NCI-H524 (cell line): ENCODE data around the gene MAP3K3.

Experiments
- DNase-seq, 2 experiments: peaks; one replicate each; lab custom pipeline; 2025; lab: John Stamatoyannopoulos, UW

MAP3K3 gene

DNA sequence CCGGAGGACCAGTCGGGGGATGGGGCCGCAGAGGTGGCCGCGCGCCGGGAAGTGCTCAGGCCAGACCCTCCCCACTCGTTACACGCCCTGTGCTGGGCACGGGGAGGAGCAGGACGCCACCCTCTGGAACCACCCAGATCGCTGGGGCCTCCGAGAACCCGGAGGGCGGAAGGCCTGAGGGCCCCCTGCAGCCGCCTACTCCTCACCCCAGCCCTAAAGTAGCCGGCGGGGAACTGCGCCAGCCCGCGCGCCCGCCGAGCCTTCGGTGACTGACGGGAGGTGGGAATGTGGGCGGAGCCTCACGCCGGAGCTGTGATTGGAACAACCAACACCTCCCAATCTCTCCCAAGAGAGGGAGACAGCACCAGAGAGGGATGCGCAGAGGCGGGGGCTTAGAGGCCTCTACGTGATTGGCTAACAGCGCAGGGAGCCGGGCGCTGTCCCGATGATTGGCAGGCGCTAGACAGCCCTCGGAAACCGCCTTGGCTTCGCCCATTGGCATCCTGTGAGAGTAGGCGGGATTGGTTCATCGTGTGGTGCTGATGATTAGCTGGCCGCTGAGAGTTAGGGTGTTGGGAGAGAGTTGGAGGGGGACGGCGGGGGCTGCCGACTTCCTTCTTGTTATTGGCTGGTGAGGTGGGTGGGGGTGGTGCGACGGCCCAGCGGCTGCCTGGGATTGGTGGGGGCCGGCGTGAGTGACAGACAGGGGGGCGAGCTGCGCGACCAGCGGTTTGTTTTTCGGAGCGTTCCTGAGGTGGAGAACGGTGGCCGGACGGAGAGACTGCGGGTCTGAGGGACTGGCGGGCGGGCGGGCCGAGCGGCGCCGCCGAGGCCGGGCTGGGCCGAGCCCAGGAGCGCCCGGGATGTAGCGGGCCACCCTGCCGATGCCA is at the start of gene MAP3K3:
TSS of gene MAP3K3 (plus strand) at position 734 of the 890 bp plus-strand sequence. CDS start 343 bp downstream, outside the sequence.
- DNase-seq: peak; percentile 100

DNA sequence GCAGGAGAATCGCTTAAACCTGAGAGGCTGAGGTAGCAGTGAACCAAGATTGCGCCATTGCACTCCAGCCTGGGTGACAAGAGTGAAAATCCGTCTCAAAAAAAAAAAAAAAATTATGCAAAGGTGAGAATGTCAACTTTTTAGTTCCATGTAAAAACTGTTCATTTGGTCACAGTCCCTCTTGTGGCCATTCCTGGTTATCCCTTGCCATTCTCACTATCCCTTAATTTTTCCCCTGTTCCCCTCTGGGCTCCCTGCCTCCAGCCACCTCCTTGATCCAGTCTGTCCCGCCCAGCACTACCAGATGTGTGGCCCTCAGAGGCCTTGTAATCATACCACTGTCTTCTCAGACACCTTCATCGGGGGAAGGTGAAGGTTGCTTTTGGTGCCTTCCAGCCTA is 48.6 kb upstream of the MAP3K3 start:
- peak in 1 of 2 experiments; percentile 6 for DNase-seq

DNA sequence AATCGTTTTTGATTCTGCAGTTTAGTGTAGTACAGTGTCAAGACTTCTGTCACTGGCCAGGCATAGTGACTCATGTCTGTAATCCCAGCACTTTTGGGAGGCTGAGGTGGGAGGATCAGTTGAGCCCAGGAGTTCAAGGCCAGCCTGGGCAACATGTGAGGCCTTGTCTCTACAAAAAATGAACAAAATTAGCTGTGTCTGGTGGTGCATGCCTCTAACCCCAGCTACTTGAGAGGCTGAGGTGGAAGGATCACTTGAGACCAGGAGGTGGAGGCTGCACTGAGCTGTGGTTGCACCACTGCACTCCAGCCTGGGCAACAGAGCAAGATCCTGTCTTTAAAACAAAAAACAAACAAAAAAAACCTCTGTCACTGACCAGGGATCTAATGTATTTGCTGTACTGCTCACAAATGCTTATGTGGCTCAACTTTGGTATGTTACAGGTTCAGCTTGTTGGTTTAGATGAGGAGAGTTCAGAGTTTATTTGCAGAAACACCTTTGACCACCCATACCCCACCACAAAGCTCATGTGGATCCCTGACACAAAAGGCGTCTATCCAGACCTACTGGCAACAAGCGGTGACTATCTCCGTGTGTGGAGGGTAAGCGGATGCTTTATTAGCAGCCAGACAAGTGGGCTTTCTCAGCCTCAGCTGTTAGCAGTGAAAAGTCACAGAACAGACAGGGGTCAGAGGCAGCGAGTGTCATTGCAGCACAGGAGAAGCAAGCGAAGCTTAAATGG is 44.0 kb upstream of the MAP3K3 start:
- no peak for DNase-seq

DNA sequence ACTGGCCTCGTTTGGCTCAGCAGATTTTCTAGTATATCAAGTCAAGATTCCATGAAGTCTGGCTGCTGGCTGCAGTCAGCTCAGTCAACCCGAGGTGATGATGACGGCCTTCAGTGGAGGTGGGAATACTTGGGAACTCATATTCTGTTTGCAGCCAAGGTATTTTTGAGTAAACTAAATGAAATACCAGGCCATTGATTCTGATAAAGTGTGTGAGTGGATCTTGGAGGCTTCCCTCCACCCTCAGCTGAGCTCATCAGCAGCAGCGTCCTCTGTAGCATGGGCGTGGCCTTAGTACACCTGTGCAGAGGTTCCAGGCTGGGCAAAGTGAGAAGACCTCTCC is 43.5 kb upstream of the MAP3K3 start:
- no peak for DNase-seq

DNA sequence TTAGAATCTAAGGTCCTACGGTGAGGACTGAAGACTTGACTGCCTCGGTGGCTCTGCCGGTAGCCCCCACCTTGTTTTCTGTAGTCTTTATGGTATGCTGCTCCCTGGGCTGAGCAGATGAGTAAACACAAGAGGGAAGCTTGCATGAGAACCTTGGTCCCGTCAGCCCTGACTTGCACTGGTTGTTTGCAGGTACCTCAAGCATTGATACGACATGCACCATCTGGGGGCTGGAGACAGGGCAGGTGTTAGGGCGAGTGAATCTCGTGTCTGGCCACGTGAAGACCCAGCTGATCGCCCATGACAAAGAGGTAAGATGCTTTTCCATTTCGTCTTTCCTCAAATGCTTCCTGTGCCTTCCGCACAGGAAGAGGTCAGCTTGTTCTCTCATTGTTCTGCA is 42.6 kb upstream of the MAP3K3 start:
- DNase-seq: no peak

DNA sequence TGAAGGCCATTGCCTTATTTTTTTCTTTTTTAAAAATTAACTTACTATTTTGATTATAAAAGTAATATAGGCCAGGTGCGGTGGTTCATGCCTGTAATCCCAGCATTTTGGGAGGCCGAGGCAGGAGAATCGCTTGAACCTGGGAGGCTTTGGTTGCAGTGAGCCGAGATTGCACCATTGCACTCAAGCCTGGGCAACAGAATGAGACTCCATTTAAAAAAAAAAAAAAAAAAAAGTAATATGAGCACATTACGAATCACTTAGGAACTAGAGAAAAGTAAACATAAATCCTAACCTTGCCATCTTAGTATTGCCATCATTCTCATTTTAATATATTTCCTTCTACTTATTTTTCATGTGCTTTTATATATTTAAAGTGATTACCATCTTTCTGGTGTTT is 34.4 kb upstream of the MAP3K3 start:
- DNase-seq: no peak

DNA sequence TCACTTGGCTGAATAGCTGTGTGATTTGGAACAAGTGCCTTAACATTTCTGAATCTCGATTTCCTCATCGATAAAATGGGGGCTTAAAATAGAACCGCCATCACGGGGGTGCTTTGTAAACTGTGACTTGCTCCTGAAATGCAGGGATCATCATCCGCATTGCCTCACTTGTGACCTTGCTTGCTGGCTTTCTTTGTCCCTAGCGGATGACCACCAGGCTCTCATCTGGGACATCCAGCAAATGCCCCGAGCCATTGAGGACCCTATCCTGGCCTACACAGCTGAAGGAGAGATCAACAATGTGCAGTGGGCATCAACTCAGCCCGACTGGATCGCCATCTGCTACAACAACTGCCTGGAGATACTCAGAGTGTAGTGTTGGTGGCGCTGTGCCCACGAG is 33.4 kb upstream of the MAP3K3 start:
- DNase-seq: peak in 1 of 2 experiments; percentile 40

DNA sequence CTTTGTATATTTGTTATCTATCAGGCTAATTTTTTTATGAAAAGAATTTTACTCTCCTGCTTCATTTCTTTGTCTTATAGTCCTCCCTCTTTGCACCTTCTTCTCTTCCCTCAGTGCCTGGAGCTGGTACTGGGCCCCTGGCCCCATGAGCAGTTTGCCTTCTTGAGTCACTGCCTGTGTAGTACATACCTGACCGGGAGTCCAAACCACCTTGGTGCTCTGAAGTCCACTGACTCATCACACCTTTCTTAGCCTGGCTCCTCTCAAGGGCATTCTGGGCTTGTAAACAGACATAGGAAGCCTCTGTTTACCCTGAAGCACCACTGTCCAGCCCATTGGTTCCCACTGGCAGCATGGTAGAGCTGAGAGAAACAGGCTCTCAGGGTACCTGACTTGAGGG is 32.6 kb upstream of the MAP3K3 start:
- DNase-seq: no peak

DNA sequence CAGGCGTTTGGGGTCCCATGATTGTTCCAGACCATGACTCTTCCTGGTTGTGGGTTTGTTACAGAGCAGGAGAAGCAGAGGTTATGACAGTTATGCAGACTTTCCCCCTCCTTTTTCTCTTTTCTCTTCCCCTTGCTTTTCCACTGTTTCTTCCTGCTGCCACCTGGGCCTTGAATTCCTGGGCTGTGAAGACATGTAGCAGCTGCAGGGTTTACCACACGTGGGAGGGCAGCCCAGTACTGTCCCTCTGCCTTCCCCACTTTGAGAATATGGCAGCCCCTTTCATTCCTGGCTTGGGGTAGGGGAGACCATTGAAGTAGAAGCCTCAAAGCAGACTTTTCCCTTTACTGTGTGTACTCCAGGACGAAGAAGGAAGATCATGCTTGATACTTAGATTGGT is 29.4 kb upstream of the MAP3K3 start:
- DNase-seq: no peak

DNA sequence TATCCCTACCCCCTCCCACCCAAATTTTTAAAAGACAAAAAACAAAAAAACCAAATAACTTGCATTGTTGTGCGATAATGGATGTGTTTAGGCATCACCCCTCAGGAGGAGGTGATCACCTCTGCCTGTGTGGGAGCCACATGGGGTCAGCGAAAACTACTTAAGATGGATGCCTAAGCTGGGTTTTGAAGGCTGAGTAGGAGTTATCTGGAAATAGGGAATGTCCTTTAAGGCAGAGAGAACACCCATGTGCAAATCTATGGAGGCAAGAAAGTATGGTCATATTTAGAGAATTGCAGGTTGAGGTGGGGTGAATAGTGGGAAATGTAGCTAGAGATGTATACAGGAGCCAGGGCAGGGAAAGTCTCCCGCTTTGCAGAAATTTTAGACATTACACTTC is 27.1 kb upstream of the MAP3K3 start:
- DNase-seq: no peak

DNA sequence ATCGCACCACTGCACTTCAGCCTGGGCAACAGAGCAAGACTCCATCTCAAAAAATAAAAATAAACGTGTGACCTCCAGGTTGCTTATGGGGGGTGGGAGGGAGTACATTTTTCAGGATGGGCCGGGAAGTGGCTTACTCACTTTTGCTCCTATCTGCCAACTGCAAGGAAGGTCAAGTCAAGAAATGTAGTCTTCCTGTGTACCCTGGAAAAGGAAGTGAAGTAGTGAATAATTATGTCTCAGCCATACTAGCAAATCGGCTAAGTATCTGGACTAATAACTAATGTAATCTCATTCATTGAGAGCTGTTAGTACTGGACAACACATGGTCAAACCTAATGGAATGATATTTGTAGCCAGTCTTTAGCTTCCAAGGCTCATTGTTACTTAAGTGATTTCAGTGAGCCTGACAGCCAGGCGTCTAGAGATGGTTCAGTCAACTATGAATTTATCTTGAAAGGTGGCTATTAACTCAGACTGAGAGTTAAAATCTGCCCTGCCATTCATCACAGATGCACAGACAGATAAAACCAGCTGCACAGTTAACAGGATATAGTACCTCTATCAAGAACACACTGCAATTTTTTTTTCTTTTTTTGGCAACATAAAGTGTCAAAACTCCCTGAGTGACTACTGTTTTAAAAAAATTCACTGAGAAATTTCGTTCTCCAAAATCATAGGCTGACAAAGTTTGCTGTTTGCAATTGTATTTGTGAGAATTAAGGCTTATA is 25.2 kb upstream of the MAP3K3 start:
- no peak for DNase-seq

DNA sequence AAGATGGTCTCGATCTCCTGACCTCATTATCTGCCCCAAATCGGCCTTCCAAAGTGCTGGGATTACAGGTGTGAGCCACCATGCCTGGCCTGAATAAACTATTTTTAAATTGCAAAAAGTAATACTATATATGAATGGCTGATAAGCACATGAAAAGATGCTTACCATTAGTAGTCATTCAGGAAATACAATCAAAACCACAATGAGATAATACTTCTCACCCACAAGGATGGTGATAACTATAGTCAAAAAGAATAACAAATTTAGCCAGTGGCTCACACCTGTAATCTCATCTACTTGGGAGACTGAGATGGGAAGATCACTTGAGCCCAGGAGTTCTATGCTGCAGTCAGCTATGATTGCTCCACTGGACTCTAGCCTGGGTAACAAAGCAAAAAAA is 23.9 kb upstream of the MAP3K3 start:
- DNase-seq: no peak

DNA sequence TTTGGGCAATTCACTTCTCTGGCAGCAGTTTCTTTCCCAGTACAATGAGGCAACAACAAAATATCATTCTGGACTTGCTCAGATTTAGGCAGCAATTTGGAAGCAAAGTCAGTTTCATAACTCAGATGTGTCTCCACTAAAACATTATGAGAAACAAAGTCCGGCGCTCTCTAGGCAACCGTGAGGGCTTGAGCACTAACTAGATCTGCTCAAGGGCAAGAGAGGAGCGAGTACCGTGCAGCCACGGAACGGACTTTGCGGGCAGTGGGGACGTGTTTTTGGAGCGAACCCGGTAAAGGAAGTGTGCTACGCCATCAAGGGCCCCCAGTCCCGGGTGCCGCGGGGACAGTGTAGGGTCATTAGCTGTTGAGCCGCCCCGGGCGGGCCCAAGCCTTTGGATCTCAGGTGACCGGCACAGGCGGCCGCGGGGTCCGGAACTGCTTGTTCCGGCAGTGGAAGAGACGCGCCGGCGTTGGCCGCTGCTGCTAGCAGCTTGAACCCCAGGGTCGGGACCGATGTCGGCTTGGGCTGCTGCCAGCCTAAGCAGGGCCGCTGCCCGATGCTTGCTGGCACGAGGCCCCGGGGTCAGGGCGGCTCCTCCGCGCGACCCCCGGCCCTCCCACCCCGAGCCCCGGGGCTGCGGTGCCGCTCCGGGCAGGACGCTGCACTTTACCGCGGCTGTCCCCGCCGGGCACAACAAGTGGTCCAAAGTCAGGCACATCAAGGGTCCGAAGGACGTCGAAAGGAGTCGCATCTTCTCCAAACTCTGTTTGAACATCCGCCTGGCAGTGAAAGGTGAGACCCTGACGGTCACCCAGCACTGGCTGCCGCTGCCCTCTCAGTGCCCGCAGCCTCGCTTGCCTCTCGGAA is 21.4 kb upstream of the MAP3K3 start, which contains the start of gene TACO1:
TSS of gene TACO1 (plus strand) at position 327 of the 870 bp plus-strand sequence. CDS start at position 516, 189 bp downstream.
- peak; percentile 78 to 89 for DNase-seq

DNA sequence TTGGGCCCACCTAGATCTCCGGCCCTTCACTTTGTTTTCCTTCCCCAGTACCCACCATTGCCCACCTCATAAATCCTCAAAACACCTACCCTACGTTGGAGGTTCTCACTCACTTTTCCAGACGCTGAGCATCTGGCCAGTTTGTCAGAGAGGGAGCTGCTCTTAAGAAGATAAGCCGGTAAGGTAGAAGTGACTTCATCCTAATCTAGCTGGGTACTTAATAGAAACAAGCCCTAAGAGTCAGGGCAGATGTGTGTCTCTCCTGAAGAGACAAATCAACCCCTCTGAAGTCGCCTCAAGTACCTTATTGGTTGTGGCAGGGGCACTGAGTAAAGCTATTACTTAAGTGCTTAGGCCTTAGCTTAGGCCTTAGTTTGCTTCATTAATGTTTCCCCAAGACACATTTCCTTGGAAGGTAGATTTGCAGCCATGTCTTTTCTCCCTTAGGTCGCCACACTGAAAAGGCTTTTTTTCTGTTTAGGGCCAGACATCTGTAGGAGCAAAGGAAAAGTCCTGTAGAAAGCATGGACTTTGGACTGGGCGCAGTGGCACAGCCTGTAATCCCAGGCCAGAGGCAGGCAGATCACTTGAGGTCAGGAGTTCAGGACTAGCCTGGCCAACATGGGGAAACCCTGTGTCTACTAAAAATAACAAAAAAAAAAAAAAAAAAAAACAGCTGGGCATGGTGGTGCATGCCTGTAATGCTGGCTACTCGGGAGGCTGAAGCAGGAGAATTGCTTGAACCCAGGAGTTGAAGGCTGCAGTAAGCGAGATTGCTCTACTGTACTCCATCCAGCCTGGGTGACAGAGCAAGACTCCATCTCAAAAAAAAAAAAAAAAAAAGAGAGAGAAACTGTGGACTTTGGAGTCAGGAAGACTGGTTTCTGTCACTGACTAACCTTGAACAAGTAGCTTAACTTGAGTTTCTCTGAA is 20.5 kb upstream of the MAP3K3 start:
- DNase-seq: peak; percentile 89 to 92

DNA sequence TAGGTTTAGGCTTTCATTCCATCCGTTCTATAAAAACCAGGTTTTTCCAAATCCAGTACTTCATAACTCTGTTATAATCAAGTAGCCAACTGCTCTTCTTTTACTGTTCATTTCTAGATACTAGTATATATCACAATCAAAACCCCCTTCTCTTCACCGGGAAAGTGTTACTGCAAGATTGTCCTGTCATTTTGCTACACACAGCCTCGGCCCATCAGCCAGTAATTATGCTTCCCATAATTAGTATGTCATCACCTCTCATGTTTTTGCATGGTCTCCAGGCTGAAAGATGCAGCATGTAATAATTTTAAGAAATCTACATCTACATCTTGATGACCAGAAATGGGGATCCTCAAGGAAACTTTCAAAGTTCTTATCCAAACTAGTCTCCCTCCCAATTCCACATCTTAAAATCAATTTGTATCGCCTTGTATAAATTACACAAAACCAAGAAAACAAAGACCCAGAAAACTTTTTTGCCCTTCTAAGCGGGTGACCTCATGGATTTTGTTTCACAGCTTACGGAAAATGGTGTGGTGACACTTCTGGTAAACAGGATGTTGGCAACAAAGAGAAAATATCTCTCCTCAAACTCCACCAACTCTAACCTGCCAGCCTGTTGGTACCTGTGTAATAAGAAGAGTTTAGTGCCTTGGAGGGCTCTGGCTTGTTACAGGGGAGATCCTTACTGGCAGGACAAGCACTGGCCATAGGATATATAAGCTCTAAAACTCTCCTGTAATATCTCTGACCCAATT is 12.2 kb upstream of the MAP3K3 start:
- DNase-seq: no peak

DNA sequence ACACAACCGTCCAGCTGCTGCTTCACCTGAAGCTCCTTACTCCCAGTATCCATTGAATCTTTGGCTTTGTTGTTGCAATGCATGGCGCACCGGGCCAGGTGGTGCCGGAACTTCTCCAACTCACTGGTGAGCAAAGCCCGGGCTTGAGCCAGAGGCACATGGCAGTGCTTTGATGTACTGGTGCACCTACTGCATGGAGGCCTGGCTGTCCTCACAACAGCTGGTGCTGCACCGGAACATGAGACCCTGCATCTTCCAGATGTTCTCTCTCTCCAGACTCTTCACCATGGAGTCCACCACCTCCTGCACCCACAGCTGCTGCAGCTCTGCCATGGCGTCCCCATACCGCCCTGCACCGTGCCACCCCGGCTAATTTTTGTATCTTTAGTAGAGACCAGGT is 11.4 kb upstream of the MAP3K3 start:
- DNase-seq: no peak

DNA sequence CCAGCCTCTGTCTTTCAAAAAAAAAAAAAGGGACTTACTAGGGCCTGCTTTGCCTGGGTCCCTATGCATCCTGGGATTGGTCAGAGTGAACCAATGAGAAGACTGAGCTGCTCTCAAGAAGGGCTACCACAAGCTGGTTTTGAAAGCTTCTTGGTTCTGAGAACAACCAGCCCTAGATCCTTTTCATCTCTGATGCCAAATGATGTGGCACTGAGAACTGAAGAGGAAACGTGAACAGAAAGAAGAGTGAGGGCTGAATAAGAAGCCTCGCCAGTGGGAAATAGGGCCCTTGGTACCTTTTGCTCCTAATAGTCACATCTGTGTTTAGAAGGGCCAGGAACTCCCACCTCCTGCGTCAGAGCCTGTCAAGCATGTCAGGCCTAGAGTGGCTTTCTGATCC is 10.9 kb upstream of the MAP3K3 start:
- DNase-seq: no peak

DNA sequence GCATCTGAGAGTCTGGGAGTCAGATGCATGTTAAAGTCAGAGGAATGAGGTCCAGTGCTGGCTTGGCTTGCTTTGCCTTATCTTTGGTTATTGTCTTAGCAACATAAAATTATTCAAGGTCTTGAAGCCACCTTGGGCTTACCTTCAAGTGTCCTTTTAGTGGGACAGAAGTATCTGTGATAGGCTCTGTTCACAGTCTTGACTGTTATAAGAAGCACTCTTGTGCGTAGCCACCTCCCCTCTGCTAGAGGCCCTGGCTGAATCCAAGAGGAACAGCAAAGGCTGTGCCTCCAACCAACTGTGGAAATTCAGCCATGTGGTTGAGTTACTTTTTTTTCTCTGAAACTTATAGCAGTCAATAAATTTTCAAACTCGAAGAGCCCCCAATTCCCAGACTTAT is 8.6 kb upstream of the MAP3K3 start:
- no peak for DNase-seq

DNA sequence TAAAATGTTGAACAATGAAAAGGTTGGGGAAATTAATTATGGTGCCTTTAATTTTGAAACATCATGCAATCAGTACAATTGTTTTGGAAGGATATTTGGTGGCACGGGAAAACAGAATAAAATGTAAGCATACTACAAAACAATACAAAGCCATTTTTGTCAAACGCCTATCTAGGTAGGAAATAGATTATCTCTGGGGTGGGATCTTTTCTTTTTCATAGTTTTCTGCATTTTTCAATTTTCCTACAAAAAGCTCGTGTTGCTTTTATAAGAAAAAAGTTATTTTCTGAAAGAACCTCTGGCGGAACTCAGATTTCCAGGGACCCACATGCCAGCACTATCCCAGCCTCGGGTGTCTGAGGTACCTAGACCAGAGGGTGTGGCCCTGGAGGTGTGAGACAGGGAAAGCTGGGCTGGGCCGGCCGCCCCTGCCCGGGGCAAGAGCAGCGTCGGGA is 961 bp upstream of the MAP3K3 start:
- no peak for DNase-seq
